ENCODE results near the gene NFATC4. TPM values are rescaled to one million over a fixed set of nuclear protein-coding genes. Genes with fewer than 3 reads are reported as not detected.

Gene NFATC4
- total and polyA plus RNA-seq, 11 donors, result 6.5 to 23.0 (median 12.5) TPM

GRCh38 chr14:24409956-24410355, 42.0 kb downstream of the NFATC4 start:
- intact Hi-C loops (cut with DNase I), result loop anchor here in 3 of 10 donors (5.0 kb wide), 2 partner anchors 43 to 78 kb away; partner anchors contain the start of gene NFATC4 (in 2 of the 3)
- TF ChIP-seq CTCF (IDR thresholded peaks at IDR 0.05), result no peak
- no peak for TF ChIP-seq POLR2A (IDR thresholded peaks at IDR 0.05)
- ATAC-seq (no peak), DNase-seq (peak in 1 of 5 donors; percentile 24)
- Histone ChIP-seq H3K9me3 (no peaks in the 10 kb centered on the region), H3K4me1 (peaks cover 0 to 3% (median 0%) of the 10 kb centered on the region in 12 donors), H3K4me3 (no peak overlapping the region), H3K36me3 (peaks cover 0 to 74% (median 44%) of the 10 kb centered on the region in 9 donors), H3K27me3 (no peaks in the 10 kb centered on the region), H3K27ac (no peak overlapping the region)
- 92 to 95% (median 94%) methylated on average over 9 to 10 of the region's 10 CpGs for WGBS, 4 donors

- Histone ChIP-seq H3K27ac (no peak overlapping the region), H3K4me3 (no peak overlapping the region), H3K4me1 (peaks cover 0 to 3% (median 0%) of the 10 kb centered on the region in 12 donors), H3K9me3 (no peaks in the 10 kb centered on the region), H3K36me3 (peaks cover 0 to 80% (median 49%) of the 10 kb centered on the region in 9 donors), H3K27me3 (no peaks in the 10 kb centered on the region)
- WGBS, 4 donors, result 72 to 82% (median 75%) methylated on average over 15 to 16 of the region's 16 CpGs
- ATAC-seq, result peak in 3 of 4 donors; percentile 11 to 51 (median 33)
- peak in 1 of 5 donors; percentile 18 for DNase-seq
- TF ChIP-seq POLR2A (IDR thresholded peaks at IDR 0.05) (no peak), CTCF (IDR thresholded peaks at IDR 0.05) (peak; percentile 45 to 69 (median 56))
- intact Hi-C loops (cut with DNase I), result loop anchor here in 3 of 10 donors (5.0 kb wide), 2 partner anchors 44 to 79 kb away; partner anchors contain the start of gene NFATC4 (in 2 of the 3)
Measured at GRCh38 chr14:24411443-24412389, 43.7 kb downstream of the NFATC4 start.

- TF ChIP-seq POLR2A (IDR thresholded peaks at IDR 0.05) (no peak), CTCF (IDR thresholded peaks at IDR 0.05) (no peak)
- H3K4me1 ChIP-seq, result peaks cover 0 to 13% (median 1%) of the 10 kb centered on the region in 12 donors
- H3K4me3 ChIP-seq, result no peak overlapping the region
- no peaks in the 10 kb centered on the region for H3K27me3 ChIP-seq
- H3K36me3 ChIP-seq, result peaks cover 0 to 66% (median 40%) of the 10 kb centered on the region in 9 donors
- DNase-seq, result no peak
- no peak for ATAC-seq
- intact Hi-C loops (cut with DNase I), result loop anchor here in 3 of 10 donors (5.0 kb wide), 2 partner anchors 47 to 82 kb away; partner anchors contain the start of gene NFATC4 (in 2 of the 3)
- no peaks in the 10 kb centered on the region for H3K9me3 ChIP-seq
- H3K27ac ChIP-seq, result no peak overlapping the region
- 97 to 100% (median 99%) methylated on average over 1 of the region's 1 CpG for WGBS, 4 donors
Measured at GRCh38 chr14:24414077-24414476, 46.1 kb downstream of the NFATC4 start.
